Muscle layer of colon (tissue), 2 donors: ENCODE results near the gene KATNB1.

Experiments
- H3K27ac ChIP-seq: one replicate; pipeline ENCODE4 v1.7.0; 2013; ENCODE audit warnings: low read depth, mild to moderate bottlenecking, low read length, moderate library complexity
- H3K27me3 ChIP-seq, 2 donors: one replicate each; pipeline ENCODE4 v1.7.0; 2013; ENCODE audit warnings: low read length in 2 of 2, mild to moderate bottlenecking in 2 of 2; ENCODE audit not compliant: insufficient read depth in 2 of 2, control insufficient read depth in 1 of 2
- H3K36me3 ChIP-seq: one replicate; pipeline ENCODE4 v1.7.0; 2013; ENCODE audit warnings: mild to moderate bottlenecking, low read length; ENCODE audit not compliant: insufficient read depth
- H3K4me1 ChIP-seq: one replicate; pipeline ENCODE4 v1.7.0; 2013; ENCODE audit warnings: mild to moderate bottlenecking, low read length; ENCODE audit not compliant: insufficient read depth
- H3K4me3 ChIP-seq, 2 donors: one replicate each; pipeline ENCODE4 v1.7.0; 2013; ENCODE audit warnings: low read length in 2 of 2, low read depth in 1 of 2, mild to moderate bottlenecking in 1 of 2, moderate library complexity in 1 of 2
- H3K9ac ChIP-seq: one replicate; pipeline ENCODE4 v1.7.0; 2013; ENCODE audit warnings: low read length
- H3K9me3 ChIP-seq: one replicate; pipeline ENCODE4 v1.7.0; 2013; ENCODE audit warnings: mild to moderate bottlenecking, low read length
- donor health status: abdominal sarcoma.
- donor health status: Adenocarcinoma of cecum.

Gene KATNB1

DNA sequence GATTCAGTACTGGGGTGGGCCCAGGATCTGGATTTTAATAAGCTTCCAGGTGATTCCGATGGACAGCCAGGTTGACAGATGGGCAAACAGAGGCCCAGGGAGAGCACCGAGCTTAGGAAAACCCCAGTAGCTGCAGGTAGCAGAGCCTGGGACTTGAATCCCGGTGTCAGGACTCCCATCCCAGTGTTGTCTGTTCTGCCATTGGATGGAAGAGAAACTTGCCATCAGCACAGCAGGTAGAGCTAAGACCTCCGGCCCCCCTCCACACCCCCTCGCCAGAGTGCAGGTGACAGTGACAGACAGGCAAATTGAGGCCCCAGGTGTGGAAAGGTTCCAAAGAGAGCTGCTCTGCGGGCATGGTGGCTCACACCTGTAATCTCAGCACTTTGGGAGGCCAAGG, 12.4 kb downstream of the KATNB1 start:
- Histone ChIP-seq H3K36me3 (peaks cover 13% of the 10 kb centered on the region), H3K27me3 (no peaks in the 10 kb centered on the region), H3K27ac (no peak overlapping the region), H3K4me3 (no peak overlapping the region), H3K4me1 (no peaks in the 10 kb centered on the region), H3K9ac (no peak overlapping the region), H3K9me3 (no peaks in the 10 kb centered on the region)

DNA sequence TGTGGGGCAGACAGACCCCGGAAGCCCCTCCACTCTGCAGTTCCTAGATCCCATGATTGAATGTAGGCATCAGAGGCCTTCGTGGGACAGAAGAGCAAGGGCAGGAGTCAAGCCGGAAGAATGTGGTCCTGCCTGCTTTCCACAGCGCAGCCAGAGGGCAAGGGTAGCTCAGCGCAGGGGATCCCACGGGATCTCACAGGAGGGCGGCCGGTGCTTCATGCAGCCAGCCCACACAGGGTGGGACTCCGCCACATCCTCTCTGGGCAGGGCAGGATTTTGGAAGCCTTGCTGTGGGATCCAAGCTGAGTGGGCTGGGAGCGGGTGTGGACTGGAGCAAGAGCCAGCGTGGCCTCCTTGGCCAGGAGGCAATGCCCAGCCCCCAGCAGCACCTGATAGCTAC, 13.0 kb downstream of the KATNB1 start:
- Histone ChIP-seq H3K4me3 (no peak overlapping the region), H3K27me3 (no peaks in the 10 kb centered on the region), H3K9ac (no peak overlapping the region), H3K9me3 (no peaks in the 10 kb centered on the region), H3K36me3 (peaks cover 13% of the 10 kb centered on the region), H3K27ac (no peak overlapping the region), H3K4me1 (no peaks in the 10 kb centered on the region)

DNA sequence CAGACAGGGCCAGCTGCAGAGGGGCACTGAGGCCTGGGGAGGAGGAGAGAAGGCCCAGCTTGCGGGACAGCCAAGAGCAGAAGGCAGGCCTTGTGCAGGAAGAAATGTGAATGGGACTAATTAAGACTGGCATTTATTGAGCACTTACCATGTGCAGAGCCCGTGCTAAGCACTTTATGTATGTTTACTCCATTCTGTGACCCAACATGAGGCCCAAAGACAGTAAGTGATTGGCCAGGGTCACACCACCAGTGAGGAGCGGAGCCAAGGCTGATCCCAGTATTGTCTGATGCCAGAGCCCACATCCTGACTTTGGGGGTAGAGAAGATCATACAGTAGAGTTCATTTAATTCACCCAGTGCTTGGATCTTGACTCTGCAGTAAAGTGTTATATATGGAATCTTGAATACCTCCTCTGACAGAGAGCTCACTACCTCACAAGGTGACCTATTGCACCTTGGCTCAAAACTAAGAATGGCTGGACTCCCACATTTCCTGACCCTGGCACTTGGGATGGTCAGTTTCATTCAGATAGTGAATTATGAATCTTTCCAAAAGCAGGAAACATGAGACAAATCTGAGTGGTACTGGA, 13.6 kb downstream of the KATNB1 start:
- Histone ChIP-seq H3K27ac (no peak overlapping the region), H3K9ac (no peak overlapping the region), H3K36me3 (peaks cover 13% of the 10 kb centered on the region), H3K9me3 (no peaks in the 10 kb centered on the region), H3K4me3 (no peak overlapping the region), H3K4me1 (no peaks in the 10 kb centered on the region), H3K27me3 (no peaks in the 10 kb centered on the region)

DNA sequence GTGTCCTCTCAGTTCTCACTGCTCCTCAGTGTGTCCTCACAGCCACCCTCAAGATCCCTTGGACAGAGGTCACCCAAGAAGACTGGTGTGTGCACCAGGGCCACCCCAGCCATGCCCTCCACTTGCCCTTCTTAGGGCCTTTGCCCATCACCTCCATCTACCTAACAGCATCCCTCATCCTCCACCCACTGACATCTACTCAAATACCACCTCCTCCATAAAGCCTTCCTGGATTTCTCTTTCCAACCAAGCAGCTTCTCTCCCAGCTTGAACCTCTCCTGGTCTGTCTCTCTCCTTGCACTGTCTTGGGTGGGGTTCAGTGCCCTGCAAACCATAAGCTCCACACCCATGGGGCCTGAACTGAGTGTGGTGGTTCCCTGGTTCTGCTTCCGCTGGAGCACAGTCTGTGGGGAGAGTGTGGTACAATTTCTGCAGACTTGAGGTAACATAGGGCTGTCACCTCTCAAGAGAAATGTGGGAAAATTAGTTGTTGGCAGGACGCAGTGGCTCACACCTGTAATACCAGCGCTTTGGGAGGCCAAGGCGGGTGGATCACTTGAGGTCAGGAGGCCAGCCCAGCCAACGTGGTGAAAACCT, 14.4 kb downstream of the KATNB1 start:
- Histone ChIP-seq H3K4me1 (no peaks in the 10 kb centered on the region), H3K27me3 (no peaks in the 10 kb centered on the region), H3K36me3 (peaks cover 8% of the 10 kb centered on the region), H3K9ac (no peak overlapping the region), H3K9me3 (no peaks in the 10 kb centered on the region), H3K4me3 (no peak overlapping the region), H3K27ac (no peak overlapping the region)

DNA sequence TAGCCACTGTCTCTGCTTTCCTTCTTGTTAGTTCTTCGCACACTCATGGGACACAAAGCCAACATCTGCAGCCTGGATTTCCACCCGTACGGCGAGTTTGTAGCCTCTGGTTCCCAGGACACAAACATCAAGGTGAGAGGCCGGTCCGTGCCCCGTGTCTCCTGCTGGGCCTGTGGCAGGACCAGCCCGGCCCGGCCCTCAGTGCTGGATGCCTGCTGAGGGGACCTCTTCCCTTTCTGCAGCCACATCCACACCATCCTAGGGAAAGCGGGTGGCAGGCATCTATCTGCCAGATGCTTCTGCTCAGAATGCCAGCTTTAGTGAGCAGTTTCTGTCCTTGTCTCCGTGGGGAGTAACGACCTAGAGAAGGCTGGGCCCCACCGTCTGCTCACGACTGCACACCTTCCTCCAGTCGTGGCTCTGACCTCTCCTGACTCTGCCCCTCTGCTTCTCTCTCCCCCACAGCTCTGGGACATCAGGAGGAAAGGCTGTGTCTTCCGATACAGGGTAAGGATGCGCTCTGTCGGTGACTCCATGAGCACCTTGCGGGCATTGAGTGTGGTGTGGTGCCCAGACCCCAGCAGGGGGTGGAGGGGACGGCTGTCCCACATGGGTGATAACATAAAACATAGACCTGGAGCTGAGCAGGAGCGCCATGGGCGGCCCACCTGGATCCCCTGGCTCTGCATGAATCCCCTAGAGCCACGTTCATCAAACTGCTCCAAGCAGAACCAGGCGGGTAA, 15.4 kb downstream of the KATNB1 start:
- Histone ChIP-seq H3K9ac (no peak overlapping the region), H3K36me3 (peaks cover 8% of the 10 kb centered on the region), H3K4me1 (no peaks in the 10 kb centered on the region), H3K4me3 (no peak overlapping the region), H3K9me3 (no peaks in the 10 kb centered on the region), H3K27ac (no peak overlapping the region), H3K27me3 (no peaks in the 10 kb centered on the region)

GRCh38 chr16:57751539-57752202, 16.1 kb downstream of the KATNB1 start:
- Histone ChIP-seq H3K36me3 (peaks cover 8% of the 10 kb centered on the region), H3K4me1 (no peaks in the 10 kb centered on the region), H3K4me3 (no peak overlapping the region), H3K9ac (no peak overlapping the region), H3K27me3 (no peaks in the 10 kb centered on the region), H3K27ac (no peak overlapping the region), H3K9me3 (no peaks in the 10 kb centered on the region)

- Histone ChIP-seq H3K4me1 (no peaks in the 10 kb centered on the region), H3K36me3 (peaks cover 8% of the 10 kb centered on the region), H3K27me3 (no peaks in the 10 kb centered on the region), H3K4me3 (no peak overlapping the region), H3K9me3 (no peaks in the 10 kb centered on the region), H3K9ac (no peak overlapping the region), H3K27ac (no peak overlapping the region)
Observed at GRCh38 chr16:57752203-57752580, 16.6 kb downstream of the KATNB1 start.

DNA sequence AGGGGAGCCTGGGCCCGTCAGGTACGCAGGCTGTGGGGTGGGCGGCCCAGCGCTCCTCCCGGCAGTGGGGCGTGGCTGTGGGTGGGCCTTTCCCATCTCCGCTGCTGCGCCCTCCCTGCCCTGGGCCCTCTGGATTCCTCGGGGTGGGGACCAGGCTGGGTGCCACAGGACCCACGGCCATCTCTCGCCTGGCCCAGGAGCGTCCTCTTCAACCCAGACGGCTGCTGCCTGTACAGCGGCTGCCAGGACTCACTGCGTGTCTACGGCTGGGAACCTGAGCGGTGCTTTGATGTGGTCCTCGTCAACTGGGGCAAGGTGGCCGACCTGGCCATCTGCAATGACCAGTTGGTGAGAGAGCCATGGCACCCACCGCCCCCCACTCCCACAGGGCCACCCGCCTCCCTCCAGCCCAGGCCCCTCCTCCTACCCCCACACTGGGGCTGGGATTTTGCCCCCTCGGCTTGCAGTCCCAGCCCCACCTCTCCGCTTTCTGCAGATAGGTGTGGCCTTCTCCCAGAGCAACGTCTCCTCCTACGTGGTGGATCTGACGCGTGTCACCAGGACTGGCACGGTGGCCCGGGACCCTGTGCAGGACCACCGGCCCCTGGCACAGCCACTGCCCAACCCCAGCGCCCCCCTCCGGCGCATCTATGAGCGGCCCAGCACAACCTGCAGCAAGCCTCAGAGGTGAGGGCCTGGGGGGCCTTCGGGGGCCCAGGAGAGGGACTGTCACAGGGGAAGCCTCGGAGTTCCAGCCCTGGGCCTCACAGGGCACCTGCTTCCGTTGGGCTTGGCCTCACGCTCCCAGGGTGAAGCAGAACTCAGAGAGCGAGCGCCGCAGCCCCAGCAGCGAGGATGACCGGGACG, 17.2 kb downstream of the KATNB1 start:
- Histone ChIP-seq H3K4me3 (no peak overlapping the region), H3K27ac (no peak overlapping the region), H3K36me3 (peaks cover 8% of the 10 kb centered on the region), H3K27me3 (no peaks in the 10 kb centered on the region), H3K9ac (no peak overlapping the region), H3K9me3 (no peaks in the 10 kb centered on the region), H3K4me1 (no peaks in the 10 kb centered on the region)

DNA sequence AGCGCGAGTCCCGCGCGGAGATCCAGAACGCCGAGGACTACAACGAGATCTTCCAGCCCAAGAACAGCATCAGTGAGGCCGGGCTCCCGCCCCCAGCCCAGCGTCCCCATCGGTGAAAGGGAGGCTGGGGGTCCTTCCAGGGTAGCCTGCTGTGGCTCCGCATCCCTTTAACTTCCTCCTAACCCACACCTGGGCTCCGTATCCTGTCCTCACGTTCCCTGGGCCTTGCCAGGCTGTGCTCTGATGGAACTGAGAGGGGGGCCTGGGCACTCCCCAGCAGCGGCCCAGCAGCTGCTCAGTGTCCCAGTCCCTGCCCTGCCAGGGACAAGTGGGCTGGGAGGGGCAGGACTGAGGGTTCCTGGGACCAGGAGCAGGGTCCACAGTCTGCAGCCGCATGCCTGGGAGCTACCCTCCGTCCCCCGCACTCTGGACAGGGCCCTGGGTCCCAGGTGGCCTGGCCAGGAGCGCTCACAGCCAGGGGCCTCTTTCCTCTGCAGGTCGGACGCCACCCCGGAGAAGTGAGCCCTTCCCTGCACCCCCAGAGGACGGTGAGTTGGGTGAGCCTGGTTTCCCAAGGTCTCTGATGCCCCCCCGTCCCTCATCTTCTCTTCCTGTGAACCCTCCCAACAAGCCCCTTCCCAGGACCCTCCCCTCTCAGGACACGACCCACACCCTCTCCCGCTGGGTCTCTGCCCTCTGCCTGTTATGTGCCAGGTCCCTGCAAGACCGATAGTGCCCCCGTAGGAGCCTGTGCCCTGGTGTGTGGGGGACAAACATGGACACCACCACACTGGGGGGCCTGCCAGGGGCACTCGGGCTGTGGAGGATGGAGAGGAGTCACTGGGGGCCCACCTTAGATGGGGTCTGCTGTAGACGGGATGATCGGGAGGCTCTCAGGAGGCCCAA, 18.1 kb downstream of the KATNB1 start:
- Histone ChIP-seq H3K27ac (no peak overlapping the region), H3K4me1 (no peaks in the 10 kb centered on the region), H3K4me3 (no peak overlapping the region), H3K27me3 (no peaks in the 10 kb centered on the region), H3K36me3 (peaks cover 8% of the 10 kb centered on the region), H3K9me3 (no peaks in the 10 kb centered on the region), H3K9ac (no peak overlapping the region)

GRCh38 chr16:57754354-57755060, 18.9 kb downstream of the KATNB1 start:
- Histone ChIP-seq H3K4me1 (no peaks in the 10 kb centered on the region), H3K27me3 (no peaks in the 10 kb centered on the region), H3K4me3 (no peak overlapping the region), H3K36me3 (peaks cover 8% of the 10 kb centered on the region), H3K9me3 (no peaks in the 10 kb centered on the region), H3K27ac (no peak overlapping the region), H3K9ac (no peak overlapping the region)
